ENCODE data around the gene FN3KRP. TPM values are rescaled to one million over a fixed set of nuclear protein-coding genes. Genes with fewer than 3 reads are reported as not detected.

Gene FN3KRP
- total RNA-seq, 1 experiment from 2014 or later = 25.9 TPM

Small RNA genes lying within 50 kb of the gene (small RNA-seq; reads per million reads assigned to genes)
- gene MIR4525 = not detected

Other genes with a start within 250 kb of the FN3KRP start
- gene FOXK2, start 197.0 kb upstream of the FN3KRP start, total RNA-seq (2014; rRNA removed; shearing (Covaris generic)) = 52.8 and 58.1 TPM in 2 replicates
- 89.3 and 101 TPM in 2 replicates for gene WDR45B, start 68.3 kb upstream of the FN3KRP start, total RNA-seq (2014; rRNA removed; shearing (Covaris generic))
- gene RAB40B, start 18.0 kb upstream of the FN3KRP start, total RNA-seq (2014; rRNA removed; shearing (Covaris generic)) = 37.9 and 38.9 TPM in 2 replicates
- 0.97 and 1.6 TPM in 2 replicates for gene FN3K, start 18.9 kb downstream of the FN3KRP start, total RNA-seq (2014; rRNA removed; shearing (Covaris generic))
- gene TBCD, start 35.4 kb downstream of the FN3KRP start, total RNA-seq (2014; rRNA removed; shearing (Covaris generic)) = 60.0 and 72.0 TPM in 2 replicates
- gene ZNF750, start 123.3 kb downstream of the FN3KRP start, total RNA-seq (2014; rRNA removed; shearing (Covaris generic)) = 0.05 TPM in 1 of 2 replicates, not detected in the other

Measured in HT-29 (cell line).